ENCODE data around the gene DLGAP4.

- TF ChIP-seq CTCF (optimal IDR thresholded peaks at IDR 0.05 in 1 of 3, IDR thresholded peaks at IDR 0.05 in 1 of 3, conservative IDR thresholded peaks at IDR 0.05 in 1 of 3; ENCODE audit: extremely low read depth in 1 of 3, insufficient read depth in 2 of 3, low read length in 3 of 3), result no peak
- TF ChIP-seq EZH2 (IDR thresholded peaks at IDR 0.05; ENCODE audit: low read length), result no peak
These were observed 165.9 kb downstream of the DLGAP4 start for GRCh38 chr20:36471885-36472636.
